ENCODE results near the gene BORCS5.
A peak's percentile ranks its signal among the peaks of the same experiment; 100 is the strongest.
"Not testable (repeated sequence)": the region's sequence is repeated elsewhere in the genome, so short reads cannot be mapped to it uniquely, and the experiment has no call there.

Gene BORCS5

GRCh38 chr12:12466157-12466556, 109.3 kb downstream of the BORCS5 start:
- no peak for DNase-seq

DNA sequence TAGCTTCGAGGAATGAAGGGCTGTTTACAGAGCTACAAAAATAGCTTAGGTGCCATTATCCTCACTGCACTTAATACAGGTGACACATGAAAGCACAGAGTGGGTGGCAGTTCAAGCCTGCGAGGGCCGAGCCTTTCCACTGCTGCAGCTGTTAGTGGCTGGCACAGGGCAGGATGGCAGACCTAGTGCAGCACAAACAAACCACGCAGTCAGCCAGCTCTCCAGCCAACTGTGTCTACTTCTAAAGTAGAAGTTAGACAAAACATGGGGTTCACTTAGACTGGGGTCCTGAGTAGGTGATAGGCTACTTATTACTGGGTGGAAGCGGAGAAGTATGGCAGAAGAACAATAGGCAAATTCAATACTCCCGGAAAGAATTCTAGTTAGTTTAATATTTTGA, 110.4 kb downstream of the BORCS5 start:
- DNase-seq: no peak

- DNase-seq: no peak
These were observed 110.9 kb downstream of the BORCS5 start for GRCh38 chr12:12467688-12468261.

DNA sequence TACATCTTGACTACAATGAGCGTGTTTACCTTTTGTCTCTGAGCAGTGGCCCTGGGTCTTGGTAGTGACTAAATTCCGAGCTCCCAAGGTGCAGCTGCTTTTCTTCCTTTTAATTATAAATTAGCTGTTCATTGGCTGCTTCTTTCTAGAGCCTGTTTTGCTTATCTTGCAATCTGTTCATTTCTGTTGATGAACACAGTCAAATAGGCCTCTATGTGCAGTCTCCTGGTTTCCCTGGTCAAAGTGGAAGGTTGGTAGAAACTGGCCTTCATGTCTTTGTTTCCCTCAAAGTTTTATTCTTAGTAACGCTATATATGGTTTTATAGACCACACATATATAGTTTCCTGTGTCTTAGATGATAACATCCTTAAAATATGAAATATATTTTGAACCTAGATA, 111.7 kb downstream of the BORCS5 start:
- no peak for DNase-seq

DNA sequence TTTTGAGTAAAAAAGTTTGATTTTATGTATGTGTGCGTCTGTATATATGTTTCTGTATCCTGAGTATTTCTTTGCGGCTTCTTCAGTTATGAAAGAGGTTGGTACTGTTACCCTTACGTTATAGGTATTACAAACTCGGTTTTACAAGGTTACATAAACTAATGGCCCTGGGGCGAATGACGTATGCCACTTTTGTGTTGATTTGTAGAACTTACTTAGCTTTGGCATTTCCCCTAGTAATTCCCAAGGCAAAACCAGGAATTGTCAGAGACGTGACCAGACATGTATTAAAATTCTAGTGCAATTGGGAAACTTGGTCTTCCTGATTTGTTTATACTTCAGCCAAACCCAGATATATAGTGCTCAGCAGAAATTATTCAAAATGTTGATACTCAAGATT, 112.5 kb downstream of the BORCS5 start:
- DNase-seq: no peak

DNA sequence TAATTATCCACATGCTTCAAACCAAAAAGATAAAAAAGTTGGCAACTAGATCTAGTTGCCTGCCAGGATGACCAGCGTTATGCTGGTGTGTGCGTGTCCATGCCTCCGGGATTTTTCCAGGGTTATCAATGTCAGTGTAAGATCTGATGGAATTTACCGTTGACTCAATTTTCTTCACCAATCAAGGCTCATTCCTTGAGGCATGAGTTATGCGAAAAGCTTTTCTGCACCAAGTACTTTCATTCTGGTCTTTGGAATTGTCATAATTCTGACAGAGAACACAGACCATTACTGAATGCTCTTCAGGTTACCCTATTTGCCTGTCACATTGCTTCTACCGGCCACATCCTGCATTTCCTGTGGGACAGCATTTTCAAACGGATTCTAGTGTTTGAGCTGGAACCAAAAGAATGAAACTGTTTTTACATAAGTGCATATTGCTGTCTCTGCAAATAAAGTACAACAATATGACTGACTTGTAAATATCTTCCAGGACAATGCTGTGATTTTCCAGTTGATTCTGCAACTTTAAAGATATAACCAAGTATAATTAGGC, 114.0 kb downstream of the BORCS5 start:
- no peak for DNase-seq

DNA sequence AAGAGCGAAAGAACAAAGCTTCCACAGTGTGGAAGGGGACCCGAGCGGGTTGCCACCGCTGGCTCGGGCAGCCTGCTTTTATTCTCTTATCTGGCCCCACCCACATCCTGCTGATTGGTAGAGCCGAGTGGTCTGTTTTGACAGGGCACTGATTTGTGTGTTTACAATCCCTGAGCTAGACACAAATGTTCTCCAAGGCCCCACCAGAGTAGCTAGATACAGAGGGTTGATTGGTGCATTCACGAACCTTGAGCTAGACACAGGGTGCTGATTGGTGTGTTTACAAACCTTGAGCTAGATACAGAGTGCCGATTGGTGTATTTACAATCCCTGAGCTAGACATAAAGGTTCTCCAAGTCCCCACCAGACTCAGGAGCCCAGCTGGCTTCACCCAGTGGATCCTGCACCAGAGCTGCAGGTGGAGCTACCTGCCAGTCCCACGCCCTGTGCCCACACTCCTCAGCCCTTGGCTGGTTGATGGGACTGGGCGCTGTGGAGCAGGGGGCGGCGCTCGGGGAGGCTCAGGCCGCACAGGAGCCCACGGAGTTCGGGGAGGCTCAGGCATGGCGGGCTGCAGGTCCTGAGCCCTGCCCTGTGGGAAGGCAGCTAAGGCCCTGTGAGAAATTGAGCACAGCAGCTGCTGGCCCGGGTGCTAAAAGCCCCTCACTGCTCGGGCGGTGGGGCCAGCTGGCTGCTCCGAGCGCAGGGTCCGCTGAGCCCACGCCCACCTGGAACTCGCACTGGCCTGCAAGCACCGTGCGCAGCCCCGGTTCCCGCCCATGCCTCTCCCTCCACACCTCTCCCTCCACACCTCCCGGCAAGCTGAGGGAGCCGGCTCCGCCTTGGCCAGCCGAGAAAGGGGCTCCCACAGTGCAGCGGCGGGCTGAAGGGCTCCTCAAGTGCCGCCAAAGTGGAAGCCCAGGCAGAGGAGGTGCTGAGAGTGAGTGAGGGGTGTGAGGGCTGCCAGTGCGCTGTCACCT, 115.4 kb downstream of the BORCS5 start:
- DNase-seq: not testable (repeated sequence)

DNA sequence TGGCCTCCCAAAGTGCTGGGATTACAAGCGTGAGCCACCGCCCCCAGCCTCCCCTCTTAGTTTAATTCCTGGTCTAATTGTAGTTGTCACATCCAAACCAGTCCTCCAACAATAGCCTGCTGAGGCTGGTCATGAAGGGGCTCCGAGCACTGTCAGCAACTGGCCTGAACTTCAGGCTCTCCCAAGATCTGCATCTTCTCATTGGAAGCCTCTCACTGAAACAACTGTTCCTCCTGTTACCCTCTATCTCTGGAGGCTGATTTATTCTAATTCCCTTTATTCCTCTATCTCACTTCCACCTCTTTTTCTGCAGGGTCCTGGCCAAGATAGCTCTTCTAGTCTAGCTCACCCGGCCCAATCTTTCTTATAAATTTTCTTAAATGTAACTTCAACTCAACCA, 116.3 kb downstream of the BORCS5 start:
- no peak for DNase-seq

- DNase-seq: no peak
These were observed 117.6 kb downstream of the BORCS5 start for GRCh38 chr12:12474471-12474928.

DNA sequence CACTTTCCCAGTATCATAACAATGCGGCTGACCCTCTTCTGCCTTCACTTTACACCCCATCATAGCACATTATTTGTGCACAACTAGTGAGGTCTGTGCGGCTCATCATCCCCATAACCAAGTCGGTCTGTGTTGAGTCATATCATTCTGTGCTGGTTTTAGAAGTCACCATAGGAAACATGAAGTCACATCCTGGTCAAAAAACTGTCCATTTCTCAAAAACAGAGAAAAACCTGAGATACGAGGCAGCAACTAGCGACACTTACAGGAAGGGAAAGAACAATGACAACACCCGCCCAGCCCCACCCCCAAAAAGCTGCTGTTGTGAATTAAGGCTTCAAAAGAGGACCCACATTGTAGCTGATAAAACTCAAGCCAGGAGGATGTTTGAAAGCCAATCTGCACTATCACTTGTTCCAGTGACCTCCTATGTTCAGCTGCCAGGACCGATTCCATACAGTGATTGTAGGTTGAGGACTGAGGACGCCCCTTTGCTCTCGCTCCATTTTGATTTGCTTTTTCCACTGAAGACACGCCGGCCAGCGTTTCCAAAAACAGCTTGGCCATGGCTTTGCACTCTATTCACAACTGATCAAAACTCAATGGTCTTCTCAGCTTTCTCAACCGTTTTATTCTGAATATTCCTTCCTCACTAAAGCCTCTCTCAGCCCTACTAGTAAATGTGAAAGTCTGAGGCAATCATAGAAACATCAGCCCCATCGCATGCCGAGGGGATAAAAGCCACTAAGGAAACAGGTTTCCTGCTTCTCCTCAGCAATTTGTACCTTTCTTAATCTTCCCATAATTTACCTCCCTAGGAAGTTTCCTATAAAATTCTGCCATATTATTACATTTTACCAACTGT, 118.3 kb downstream of the BORCS5 start:
- peak; percentile 33 for DNase-seq

DNA sequence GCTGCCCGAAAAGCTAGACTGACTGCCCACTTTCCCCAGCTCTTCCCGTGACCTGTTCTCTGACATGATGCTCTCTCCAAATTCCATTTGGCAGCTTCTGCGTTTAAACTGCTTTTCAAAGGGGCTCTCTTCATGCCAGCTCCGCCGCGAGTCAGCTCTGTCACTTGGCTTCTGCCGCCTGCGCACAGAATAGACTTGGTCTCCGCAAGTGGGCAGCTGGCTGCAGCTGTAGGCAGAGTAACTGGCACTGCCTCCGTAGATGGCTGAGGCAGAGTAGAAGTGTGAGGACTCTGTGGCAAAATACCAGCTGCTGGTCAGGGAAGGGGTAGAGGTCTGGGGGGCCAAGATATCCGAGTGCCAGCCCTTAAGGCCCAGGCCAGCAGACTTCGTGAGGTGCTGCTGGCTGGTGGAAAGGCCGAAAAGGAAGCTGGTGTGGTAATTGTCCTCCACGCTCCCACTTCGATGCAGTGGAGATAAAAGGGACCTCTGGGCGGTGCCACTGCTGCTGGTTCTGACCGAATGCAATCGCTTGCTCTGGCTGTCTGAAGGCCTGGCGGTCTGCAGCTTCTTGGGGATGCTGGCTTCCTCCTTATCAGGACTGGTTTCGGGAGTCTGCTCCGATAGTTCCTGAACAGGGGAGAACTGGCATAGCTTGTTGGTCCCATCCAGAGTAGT, 120.1 kb downstream of the BORCS5 start:
- DNase-seq: no peak

- no peak for DNase-seq
These were observed 120.6 kb downstream of the BORCS5 start for GRCh38 chr12:12477532-12477890.

DNA sequence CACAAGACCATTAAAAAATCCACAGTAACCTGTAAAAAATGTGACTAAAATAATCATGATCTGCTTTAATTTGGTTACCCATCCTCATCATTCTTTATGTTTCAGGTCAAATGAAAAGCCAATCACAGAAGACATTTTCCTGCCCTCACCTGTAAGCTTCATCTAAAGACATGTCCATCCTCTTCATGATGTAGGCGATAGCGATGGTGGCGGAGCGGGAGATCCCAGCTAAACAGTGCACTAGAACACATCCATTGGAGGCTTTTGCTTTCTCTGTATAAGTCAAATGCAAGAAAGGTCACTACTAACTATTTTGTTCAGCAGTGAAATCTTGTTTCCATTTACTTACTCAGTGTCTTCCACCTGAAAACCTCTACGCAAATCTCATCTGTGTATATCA, 123.2 kb downstream of the BORCS5 start:
- no peak for DNase-seq

DNA sequence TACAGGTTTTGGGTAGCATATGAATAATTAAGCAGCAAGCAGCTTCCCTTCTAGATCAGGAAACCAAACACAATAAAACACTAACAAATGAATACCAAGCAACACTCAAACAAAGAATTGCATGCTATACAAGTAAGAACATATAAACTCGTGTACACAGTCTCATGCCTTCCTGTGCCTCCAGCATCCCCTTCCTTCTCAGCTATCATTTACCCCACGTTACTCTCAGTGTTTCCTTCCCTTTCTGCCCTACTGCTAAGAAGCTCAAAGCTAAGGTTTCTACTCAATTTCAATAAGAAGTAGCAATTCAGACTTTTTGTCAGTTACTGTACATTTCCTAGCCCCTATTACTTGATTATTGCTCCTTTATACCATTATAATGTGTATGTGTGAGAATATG, 124.8 kb downstream of the BORCS5 start:
- DNase-seq: no peak

DNA sequence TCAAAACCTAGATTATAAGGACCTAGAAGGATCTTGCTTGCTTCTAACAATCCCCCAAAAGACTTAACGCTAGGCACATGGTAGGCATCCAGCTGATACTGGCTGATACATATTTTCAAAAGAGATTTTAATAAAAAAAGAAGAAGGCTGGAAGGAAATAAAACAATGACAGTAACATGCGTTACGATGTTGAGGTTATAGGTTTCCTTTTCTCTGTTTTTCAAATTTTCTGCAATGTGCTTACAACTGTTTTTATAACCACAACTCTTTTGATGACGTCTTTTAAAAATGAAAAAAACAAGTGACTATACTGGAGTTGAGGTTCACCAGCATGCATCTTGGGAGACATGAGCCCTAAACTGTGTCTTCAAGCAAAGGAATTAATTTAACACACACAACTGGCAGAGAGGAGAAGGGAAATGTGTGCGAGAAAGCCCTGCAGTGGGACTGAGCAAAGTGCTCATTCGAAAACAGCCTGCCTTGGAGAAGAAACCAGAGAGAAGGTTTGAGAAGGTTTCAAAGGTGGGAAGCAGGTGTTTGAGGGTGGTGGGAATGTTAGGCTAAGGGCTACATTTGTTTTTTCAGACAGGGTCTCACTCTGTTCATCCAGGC, 125.4 kb downstream of the BORCS5 start:
- DNase-seq: no peak

GRCh38 chr12:12482959-12483358, 126.1 kb downstream of the BORCS5 start:
- DNase-seq: no peak

DNA sequence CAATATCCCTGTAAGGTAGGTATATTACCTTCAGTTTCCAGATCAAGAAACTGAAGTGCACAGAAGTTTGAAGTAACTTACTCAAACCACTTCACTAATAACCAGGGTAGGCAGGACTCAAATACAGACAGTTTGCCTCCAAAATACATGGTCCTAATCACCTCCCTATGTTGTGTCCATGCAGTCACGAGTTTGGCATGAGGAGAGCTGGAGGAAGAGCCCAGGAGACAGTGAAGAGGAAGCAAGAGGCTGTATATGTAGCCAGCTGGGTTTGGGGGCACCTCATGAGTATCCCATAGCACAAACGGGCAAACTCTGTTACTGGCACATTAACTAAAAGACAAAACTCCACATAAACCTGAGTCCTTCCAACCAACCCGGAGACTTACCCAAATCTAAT, 126.6 kb downstream of the BORCS5 start:
- DNase-seq: no peak

- DNase-seq: peak; percentile 19
These were observed 129.9 kb downstream of the BORCS5 start for GRCh38 chr12:12486661-12487240.

GRCh38 chr12:12487490-12487889, 130.6 kb downstream of the BORCS5 start:
- DNase-seq: no peak

DNA sequence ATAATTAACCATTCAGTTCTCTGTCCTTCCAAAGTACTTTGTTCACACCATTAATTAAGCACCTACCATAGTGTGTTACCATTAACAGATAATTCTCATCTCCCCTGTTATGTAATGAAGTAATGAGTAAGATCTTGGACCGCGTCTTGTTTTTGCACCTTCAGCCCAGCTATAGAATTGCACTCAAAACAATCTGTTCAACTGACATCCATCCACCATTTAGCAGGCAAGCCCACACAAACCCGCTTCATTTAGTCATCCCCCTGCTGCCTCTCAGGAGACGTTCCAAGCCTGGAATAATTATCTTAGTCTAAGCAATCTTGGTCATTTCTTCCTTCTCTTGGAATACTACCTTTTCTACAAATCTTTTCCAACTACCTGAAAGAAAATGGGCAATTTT, 131.4 kb downstream of the BORCS5 start:
- DNase-seq: no peak

DNA sequence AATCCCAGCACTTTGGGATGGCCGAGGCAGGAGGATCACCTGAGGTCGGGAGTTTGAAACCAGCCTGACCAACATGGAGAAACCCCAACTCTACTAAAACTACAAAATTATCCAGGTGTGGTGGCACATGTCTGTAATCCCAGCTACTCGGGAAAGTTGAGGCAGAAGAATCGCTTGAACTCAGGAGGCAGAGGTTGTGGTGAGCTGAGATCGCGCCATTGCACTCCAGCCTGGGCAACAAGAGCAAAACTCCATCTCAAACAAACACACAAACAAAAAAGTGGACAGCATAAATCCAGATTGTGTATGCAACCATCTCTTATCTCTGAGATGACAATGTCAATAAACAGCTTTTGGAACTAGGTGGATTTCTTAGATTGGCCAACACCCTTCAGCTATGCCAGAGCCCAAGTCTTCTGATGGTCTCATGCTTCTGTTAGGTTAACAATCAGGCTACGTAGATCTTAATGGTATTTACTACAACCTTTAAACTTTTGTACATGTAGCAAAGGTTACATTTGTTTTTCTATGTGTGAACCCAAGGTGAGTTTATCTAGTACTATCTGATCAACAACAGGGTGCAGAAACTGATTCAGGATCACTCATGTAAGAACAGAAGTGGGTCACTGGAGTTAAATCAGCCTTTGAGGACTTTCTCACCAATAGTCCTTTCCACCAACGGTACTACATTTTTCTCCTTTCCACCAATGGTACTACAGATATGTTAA, 132.1 kb downstream of the BORCS5 start:
- no peak for DNase-seq

Data from NK-92 treated with Interleukin-12 subunit alpha and Interleukin-12 subunit beta, amount 100 ng/mL, for 24 hours (cell line).